ENCODE results near the gene DHRS3.
A peak's percentile ranks its signal among the peaks of the same experiment; 100 is the strongest.
"Not testable (repeated sequence)": the region's sequence is repeated elsewhere in the genome, so short reads cannot be mapped to it uniquely, and the experiment has no call there.

DHRS3 gene

DNA sequence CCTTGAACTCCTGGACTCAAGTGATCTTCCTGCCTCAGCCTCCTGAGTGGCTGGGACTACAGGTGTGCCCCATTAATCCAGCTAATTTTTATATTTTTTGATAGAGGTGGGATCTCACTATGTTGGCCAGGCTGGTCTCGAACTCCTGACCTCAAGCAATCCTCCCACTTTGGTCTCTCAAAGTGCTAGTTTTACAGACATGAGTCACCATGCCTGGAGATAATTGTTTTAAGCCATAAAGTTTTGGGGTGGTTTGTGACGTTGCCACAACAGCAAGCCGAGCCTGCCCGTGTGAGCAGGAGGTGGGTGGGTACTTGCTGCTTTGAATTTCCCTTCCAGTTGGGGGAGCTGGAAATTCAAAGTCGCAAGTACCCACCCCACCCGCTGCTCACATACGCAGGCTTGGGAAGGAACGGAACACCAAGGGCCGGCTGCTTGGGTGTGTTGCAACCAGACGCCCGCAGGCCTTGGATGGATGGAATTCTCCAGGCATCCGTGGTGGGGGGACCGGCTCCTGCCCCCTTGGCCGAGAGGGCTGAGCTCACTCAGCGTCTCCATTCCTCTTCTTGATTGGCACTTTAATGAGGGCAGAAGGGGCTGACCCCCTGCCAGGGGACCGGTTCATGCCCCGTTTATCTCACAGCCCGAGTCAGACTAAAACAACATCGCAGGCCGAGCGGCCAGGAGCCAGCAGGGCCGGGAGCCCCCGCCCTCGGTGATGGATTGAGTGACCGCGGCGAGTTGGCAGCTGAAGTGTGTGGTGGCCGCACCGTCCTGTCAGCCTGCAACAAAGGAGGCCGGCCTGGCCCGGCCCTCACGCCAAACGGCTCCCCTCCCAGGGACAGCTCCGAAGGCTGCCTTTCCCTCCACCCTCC is 78.1 kb downstream of the DHRS3 start:
- Histone ChIP-seq H3K36me3 (ENCODE audit: control insufficient read depth in 1 of 2, insufficient read depth in 2 of 2, low read length in 2 of 2) (no peaks in the 10 kb centered on the region), H3K27me3 (ENCODE audit: low read depth, low read length) (no peaks in the 10 kb centered on the region), H3K9me3 (ENCODE audit: control insufficient read depth in 1 of 2, low read length in 2 of 2) (peaks cover 0 to 4% of the 10 kb centered on the region in 2 donors), H3K27ac (ENCODE audit: low read length) (peak overlapping the region; percentile 39), H3K4me1 (ENCODE audit: control insufficient read depth in 1 of 2, insufficient read depth in 2 of 2, low read length in 2 of 2) (peaks cover 3 to 16% of the 10 kb centered on the region in 2 donors), H3K4me3 (ENCODE audit: low read depth in 1 of 2, low read length in 2 of 2) (peak overlapping the region in 1 of 2 donors; percentile 3)

DNA sequence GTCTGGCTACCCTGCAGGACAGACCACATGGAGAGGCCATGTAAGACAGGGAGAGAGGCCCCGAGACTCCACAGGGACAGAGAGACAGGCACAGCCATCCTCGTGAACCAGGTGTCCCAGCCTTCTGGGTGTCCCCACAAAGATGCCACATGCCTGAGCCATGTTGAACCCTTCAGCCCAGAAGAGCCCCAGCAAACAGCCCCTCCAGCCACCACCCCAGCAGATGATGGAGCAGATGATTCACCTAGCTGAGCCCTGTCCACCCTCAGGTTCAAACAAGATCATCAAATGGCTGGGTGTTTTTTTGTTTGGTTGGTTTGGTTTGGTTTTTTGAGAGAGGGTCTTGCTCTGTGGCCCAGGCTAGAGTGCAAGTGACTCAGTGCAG is 78.7 kb downstream of the DHRS3 start:
- Histone ChIP-seq H3K4me3 (ENCODE audit: low read depth in 1 of 2, low read length in 2 of 2) (no peak overlapping the region), H3K9me3 (ENCODE audit: control insufficient read depth in 1 of 2, low read length in 2 of 2) (peaks cover 0 to 4% of the 10 kb centered on the region in 2 donors), H3K27ac (ENCODE audit: low read length) (no peak overlapping the region)

DNA sequence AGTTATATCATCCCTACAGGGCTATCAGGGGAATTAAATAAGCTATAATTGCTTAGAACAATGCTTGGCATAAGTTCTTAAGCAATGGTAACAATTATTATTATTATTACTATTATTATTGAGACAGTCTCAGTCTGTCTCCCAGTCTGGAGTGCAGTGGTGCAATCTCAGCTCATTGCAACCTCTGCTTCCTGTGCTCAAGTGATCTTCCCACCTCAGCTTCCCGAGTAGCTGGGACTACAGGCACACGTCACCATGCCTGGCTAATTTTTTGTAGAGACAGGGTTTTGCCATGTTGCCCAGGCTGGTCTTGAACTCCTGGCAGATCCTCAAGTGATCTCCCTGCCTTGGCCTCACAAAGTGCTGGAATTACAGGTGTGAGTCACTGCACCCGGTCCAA is 79.5 kb downstream of the DHRS3 start:
- not testable (repeated sequence) for H3K27ac ChIP-seq (ENCODE audit: low read length); H3K36me3 ChIP-seq (ENCODE audit: control insufficient read depth in 1 of 2, insufficient read depth in 2 of 2, low read length in 2 of 2); H3K27me3 ChIP-seq (ENCODE audit: low read depth, low read length); H3K4me3 ChIP-seq (ENCODE audit: low read depth in 1 of 2, low read length in 2 of 2); H3K9me3 ChIP-seq (ENCODE audit: control insufficient read depth in 1 of 2, low read length in 2 of 2)
- H3K4me1 ChIP-seq (ENCODE audit: control insufficient read depth in 1 of 2, insufficient read depth in 2 of 2, low read length in 2 of 2): peaks cover 3 to 16% of the 10 kb centered on the region in 2 donors

More for the DNA sequence above, 78.7 kb downstream of the DHRS3 start:
- Histone ChIP-seq H3K4me1 (ENCODE audit: control insufficient read depth in 1 of 2, insufficient read depth in 2 of 2, low read length in 2 of 2) (peaks cover 3 to 16% of the 10 kb centered on the region in 2 donors), H3K27me3 (ENCODE audit: low read depth, low read length) (no peaks in the 10 kb centered on the region), H3K36me3 (ENCODE audit: control insufficient read depth in 1 of 2, insufficient read depth in 2 of 2, low read length in 2 of 2) (no peaks in the 10 kb centered on the region)

DNA sequence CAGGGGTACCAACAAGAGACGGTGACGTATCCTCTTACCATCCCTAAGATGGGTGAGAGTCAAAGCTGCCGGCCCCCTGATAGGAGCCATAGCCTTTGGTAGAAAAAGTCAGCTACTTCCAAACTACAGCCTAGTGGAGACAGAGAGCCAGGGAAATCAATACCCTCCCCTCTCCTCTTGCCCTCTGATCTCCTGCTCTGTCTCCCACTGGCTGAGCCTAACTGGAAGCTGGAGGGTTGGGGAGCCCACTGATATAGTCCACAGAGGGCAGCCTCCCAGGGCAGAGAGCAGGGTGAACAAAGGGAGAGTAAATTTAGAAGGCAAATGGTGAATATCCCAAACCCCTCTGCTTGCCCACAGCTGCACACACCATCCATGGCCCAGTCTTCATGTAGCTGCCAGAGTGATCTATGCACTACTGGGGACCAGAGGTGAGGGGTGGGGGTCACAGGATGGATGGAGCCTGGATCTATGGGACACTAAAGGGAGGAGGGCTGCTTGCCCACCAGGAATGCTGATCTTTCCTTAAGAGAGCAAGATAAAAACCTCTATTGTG is 80.0 kb downstream of the DHRS3 start:
- H3K9me3 ChIP-seq (ENCODE audit: control insufficient read depth in 1 of 2, low read length in 2 of 2): peaks cover 0 to 4% of the 10 kb centered on the region in 2 donors
- H3K4me1 ChIP-seq (ENCODE audit: control insufficient read depth in 1 of 2, insufficient read depth in 2 of 2, low read length in 2 of 2): peaks cover 3 to 16% of the 10 kb centered on the region in 2 donors
- H3K27ac ChIP-seq (ENCODE audit: low read length): no peak overlapping the region
- no peaks in the 10 kb centered on the region for H3K27me3 ChIP-seq (ENCODE audit: low read depth, low read length)
- H3K36me3 ChIP-seq (ENCODE audit: control insufficient read depth in 1 of 2, insufficient read depth in 2 of 2, low read length in 2 of 2): no peaks in the 10 kb centered on the region
- no peak overlapping the region for H3K4me3 ChIP-seq (ENCODE audit: low read depth in 1 of 2, low read length in 2 of 2)

DNA sequence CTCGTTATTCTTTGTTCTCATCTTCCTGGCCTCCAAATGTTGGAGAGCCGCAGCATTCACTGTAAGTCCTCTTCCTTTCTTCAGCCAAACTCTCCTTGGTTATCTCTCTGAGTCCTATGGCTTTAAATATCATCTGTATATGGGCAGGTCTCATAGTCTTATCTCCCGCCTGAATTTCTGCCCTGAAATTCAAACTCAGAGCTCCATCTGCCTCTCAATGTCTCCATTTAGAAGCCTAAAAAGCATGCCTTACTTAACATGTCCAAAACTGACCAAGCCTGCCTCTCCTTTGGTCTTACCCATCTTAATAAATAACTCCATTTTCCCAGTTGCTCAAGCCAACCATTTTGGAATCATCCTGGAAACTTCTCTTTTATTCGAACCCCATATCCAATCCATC is 80.7 kb downstream of the DHRS3 start:
- Histone ChIP-seq H3K4me3 (ENCODE audit: low read depth in 1 of 2, low read length in 2 of 2) (no peak overlapping the region), H3K36me3 (ENCODE audit: control insufficient read depth in 1 of 2, insufficient read depth in 2 of 2, low read length in 2 of 2) (no peaks in the 10 kb centered on the region), H3K9me3 (ENCODE audit: control insufficient read depth in 1 of 2, low read length in 2 of 2) (peaks cover 0 to 4% of the 10 kb centered on the region in 2 donors), H3K27me3 (ENCODE audit: low read depth, low read length) (no peaks in the 10 kb centered on the region), H3K27ac (ENCODE audit: low read length) (no peak overlapping the region), H3K4me1 (ENCODE audit: control insufficient read depth in 1 of 2, insufficient read depth in 2 of 2, low read length in 2 of 2) (peaks cover 3 to 16% of the 10 kb centered on the region in 2 donors)

DNA sequence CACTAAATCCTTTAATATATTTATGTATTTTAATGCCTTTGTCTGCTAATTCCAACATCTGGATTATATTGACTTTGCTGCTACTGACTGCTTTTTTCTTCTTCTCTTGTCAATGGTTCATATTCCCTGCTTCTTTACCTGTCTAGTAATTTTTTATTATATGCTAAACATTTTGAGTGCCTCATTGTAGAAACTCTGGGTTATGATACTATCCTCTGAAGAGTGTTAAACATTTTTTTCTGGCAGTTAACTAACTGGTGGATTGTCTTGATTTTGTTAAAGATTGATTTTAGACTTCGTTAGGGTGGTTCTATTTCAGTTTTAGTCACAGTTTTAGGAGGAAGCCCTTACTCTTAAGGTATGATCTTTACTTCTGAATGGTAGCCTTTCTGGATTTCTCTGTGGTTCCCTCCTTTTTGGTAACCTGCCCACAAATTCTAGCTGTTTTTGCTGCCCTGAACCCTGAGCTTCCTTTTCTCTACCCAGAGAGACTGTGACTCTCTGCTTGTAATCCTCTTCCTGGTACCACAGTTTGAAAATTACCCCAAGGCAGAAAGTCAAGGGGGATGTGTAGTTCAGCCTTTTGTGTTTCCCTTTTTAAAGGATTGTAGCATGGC is 81.9 kb downstream of the DHRS3 start:
- Histone ChIP-seq H3K27me3 (ENCODE audit: low read depth, low read length) (no peaks in the 10 kb centered on the region), H3K4me3 (ENCODE audit: low read depth in 1 of 2, low read length in 2 of 2) (no peak overlapping the region)

DNA sequence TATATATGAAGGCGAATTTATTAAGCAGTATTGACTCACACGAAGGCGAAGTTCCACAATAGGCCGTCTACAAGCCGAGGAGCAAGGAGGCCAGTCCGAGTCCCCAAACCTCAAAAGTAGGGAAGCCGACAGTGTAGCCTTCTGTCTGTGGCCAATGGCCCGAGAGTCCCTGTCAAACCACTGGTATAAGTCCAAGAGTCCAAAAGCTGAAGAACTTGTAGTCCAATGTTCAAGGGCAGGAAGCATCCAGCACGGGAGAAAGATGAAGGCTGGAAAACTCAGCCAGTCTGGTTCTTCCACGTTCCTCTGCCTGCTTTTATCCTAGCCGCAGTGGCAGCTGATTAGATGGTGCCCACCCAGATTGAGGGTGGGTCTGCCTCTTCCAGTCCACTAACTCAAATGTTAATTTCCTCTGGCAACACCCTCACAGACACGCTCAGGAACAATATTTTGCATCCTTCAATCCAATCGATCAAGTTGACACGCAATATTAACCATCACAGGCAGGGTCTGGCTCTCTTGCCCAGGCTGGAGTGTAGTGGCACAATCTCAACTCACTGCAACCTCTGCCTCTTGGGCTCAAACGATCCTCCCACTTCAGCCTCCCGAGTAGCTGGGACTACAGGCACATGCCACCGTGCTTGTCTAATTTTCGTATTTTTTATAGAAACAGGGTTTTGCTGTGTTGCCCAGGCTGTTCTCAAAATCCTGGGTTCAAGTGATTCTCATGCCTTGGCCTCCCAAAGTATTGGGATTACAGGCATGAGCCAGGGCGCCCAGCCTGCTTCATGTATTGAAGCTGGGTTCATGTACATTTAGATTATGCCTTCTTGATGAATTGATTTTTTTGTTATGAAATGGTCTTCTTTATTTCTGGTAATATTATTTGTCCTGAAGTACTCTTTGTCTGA is 85.3 kb downstream of the DHRS3 start:
- no peaks in the 10 kb centered on the region for H3K27me3 ChIP-seq (ENCODE audit: low read depth, low read length)
- H3K36me3 ChIP-seq (ENCODE audit: control insufficient read depth in 1 of 2, insufficient read depth in 2 of 2, low read length in 2 of 2): no peaks in the 10 kb centered on the region
- H3K27ac ChIP-seq (ENCODE audit: low read length): no peak overlapping the region
- H3K4me1 ChIP-seq (ENCODE audit: control insufficient read depth in 1 of 2, insufficient read depth in 2 of 2, low read length in 2 of 2): no peaks in the 10 kb centered on the region
- peaks cover 0 to 4% of the 10 kb centered on the region in 2 donors for H3K9me3 ChIP-seq (ENCODE audit: control insufficient read depth in 1 of 2, low read length in 2 of 2)
- no peak overlapping the region for H3K4me3 ChIP-seq (ENCODE audit: low read depth in 1 of 2, low read length in 2 of 2)

More for the DNA sequence above, 81.9 kb downstream of the DHRS3 start:
- Histone ChIP-seq H3K27ac (ENCODE audit: low read length) (no peak overlapping the region), H3K9me3 (ENCODE audit: control insufficient read depth in 1 of 2, low read length in 2 of 2) (peaks cover 0 to 4% of the 10 kb centered on the region in 2 donors), H3K36me3 (ENCODE audit: control insufficient read depth in 1 of 2, insufficient read depth in 2 of 2, low read length in 2 of 2) (no peaks in the 10 kb centered on the region), H3K4me1 (ENCODE audit: control insufficient read depth in 1 of 2, insufficient read depth in 2 of 2, low read length in 2 of 2) (peaks cover 3 to 11% of the 10 kb centered on the region in 2 donors)

DNA sequence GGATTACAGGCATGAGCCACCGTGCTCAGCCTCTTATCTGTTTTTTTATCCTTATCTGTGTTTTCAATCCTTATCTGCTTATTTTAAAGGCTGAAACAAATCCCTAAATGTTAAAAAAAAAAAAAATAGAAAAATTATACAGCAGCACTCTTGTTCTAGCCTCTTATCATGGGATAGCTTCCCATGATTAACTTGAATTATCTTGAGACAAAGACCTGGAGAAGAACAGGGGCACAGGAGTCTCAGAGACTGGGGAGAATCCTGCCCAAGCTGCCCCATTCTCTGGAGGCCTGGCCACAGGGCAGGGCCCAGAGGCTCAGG is 86.9 kb downstream of the DHRS3 start:
- Histone ChIP-seq H3K27me3 (ENCODE audit: low read depth, low read length) (no peaks in the 10 kb centered on the region), H3K27ac (ENCODE audit: low read length) (no peak overlapping the region), H3K4me1 (ENCODE audit: control insufficient read depth in 1 of 2, insufficient read depth in 2 of 2, low read length in 2 of 2) (no peaks in the 10 kb centered on the region), H3K4me3 (ENCODE audit: low read depth in 1 of 2, low read length in 2 of 2) (no peak overlapping the region), H3K36me3 (ENCODE audit: control insufficient read depth in 1 of 2, insufficient read depth in 2 of 2, low read length in 2 of 2) (no peaks in the 10 kb centered on the region), H3K9me3 (ENCODE audit: control insufficient read depth in 1 of 2, low read length in 2 of 2) (peaks cover 0 to 1% of the 10 kb centered on the region in 2 donors)

DNA sequence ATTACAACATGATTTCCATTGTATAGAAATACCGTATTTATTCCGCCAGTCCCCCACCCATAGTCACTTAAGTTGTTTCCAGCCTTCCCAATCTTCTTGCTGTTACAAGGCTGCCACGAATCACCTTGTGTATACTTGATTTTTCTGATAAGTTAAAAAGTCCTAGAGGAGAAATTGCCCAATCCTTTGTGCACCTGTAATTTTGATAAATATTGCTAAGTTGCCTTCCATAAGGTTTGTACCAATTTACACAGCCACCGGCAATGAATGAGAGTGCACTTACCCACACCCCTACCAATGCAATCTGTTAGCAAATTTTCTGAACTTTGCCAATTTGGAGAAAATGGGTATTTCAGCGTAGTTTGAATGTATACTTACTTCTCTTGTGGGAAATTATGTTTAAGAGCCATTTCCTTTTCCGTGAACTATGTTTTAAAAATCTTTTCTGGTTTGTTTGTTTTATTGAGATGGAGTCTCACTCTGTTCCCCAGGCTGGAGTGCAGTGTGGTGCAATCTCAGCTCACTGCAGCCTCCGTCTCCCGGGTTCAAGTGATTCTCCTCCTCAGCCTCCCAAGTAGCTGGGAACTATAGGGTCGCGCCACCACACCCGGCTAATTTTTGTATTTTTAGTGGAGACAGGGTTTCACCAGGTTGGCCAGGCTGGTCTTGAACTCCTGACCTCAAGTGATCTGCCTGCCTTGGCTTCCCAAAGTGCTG is 87.4 kb downstream of the DHRS3 start:
- H3K4me3 ChIP-seq (ENCODE audit: low read depth in 1 of 2, low read length in 2 of 2): no peak overlapping the region

DNA sequence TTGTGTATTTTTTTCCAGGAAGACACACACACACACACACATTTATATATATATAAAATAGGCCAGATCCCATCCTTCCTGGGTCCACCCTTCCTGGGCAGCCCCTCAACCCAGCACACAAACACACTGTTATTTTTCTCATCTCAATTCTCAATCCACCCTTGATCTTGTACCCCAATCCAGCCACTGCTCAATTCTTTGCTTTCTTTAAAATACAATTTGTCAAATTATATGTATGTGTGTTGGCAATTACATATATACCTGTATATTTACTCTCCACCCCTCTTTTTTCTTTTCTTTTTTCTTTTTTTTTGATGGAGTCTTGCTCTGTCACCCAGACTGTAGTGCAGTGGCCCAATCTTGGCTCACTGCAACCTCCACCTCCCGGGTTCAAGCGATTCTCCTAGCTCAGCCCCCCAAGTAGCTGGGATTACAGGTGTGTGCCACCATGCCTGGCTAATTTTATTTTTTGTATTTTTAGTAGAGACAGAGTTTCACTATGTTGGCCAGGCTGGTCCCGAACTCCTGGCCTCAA is 88.3 kb downstream of the DHRS3 start:
- Histone ChIP-seq H3K9me3 (ENCODE audit: control insufficient read depth in 1 of 2, low read length in 2 of 2) (no peaks in the 10 kb centered on the region), H3K27ac (ENCODE audit: low read length) (no peak overlapping the region), H3K4me3 (ENCODE audit: low read depth in 1 of 2, low read length in 2 of 2) (no peak overlapping the region), H3K27me3 (ENCODE audit: low read depth, low read length) (no peaks in the 10 kb centered on the region), H3K36me3 (ENCODE audit: control insufficient read depth in 1 of 2, insufficient read depth in 2 of 2, low read length in 2 of 2) (no peaks in the 10 kb centered on the region), H3K4me1 (ENCODE audit: control insufficient read depth in 1 of 2, insufficient read depth in 2 of 2, low read length in 2 of 2) (no peaks in the 10 kb centered on the region)

More for the DNA sequence above, 87.4 kb downstream of the DHRS3 start:
- H3K4me1 ChIP-seq (ENCODE audit: control insufficient read depth in 1 of 2, insufficient read depth in 2 of 2, low read length in 2 of 2): no peaks in the 10 kb centered on the region
- no peak overlapping the region for H3K27ac ChIP-seq (ENCODE audit: low read length)
- H3K36me3 ChIP-seq (ENCODE audit: control insufficient read depth in 1 of 2, insufficient read depth in 2 of 2, low read length in 2 of 2): no peaks in the 10 kb centered on the region
- no peaks in the 10 kb centered on the region for H3K27me3 ChIP-seq (ENCODE audit: low read depth, low read length)
- H3K9me3 ChIP-seq (ENCODE audit: control insufficient read depth in 1 of 2, low read length in 2 of 2): no peaks in the 10 kb centered on the region

Data from muscle layer of duodenum (tissue), 2 donors.